Stimulated activated CD4-positive, alpha-beta T cell treated with anti-CD3 and anti-CD28 coated beads, Interleukin-15, amount 100 ng/mL, for 48 hours (primary cell): Measurements from ENCODE around the gene ANGEL2.

Experiments used
- DNase-seq, 2 donors: peaks; one replicate each; pipeline ENCODE4 v3.0.0-alpha.2; 2020; ENCODE audit warnings: low read depth in 2 of 2

ANGEL2 gene

DNA sequence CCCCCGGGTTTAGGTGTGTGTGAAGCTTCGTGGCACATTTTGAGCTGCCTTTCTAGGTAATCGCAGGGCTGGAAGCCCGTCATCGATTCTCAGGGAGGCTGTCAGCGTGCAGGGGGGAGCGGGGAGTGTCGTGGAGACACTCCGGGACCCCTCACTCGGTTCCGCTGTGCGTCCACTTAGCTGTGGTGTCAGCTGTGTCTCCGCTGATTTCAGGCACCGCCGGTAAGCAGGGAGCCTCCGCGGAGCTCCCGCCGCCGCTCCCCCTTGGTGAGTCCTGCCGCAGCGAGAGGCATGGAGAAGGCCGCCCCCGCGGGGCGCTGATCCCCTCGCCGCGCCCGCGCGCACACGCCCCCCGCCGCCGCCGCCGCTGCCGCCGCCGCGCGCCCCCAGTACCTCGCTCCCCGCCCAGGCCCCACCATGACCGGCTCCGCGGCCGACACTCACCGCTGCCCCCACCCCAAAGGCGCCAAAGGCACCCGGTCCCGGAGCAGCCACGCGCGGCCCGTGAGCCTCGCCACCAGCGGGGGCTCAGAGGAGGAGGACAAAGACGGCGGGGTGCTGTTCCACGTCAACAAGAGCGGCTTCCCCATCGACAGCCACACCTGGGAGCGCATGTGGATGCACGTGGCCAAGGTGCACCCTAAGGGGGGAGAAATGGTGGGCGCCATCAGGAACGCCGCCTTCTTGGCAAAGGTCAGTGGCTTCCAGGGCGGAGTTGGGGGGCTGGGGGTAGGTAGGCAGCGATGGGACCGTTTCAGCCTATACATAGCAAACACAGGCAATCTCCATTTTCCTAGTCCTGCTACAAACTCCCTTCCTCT is 64.3 kb downstream of the ANGEL2 start:
- DNase-seq, result no peak

DNA sequence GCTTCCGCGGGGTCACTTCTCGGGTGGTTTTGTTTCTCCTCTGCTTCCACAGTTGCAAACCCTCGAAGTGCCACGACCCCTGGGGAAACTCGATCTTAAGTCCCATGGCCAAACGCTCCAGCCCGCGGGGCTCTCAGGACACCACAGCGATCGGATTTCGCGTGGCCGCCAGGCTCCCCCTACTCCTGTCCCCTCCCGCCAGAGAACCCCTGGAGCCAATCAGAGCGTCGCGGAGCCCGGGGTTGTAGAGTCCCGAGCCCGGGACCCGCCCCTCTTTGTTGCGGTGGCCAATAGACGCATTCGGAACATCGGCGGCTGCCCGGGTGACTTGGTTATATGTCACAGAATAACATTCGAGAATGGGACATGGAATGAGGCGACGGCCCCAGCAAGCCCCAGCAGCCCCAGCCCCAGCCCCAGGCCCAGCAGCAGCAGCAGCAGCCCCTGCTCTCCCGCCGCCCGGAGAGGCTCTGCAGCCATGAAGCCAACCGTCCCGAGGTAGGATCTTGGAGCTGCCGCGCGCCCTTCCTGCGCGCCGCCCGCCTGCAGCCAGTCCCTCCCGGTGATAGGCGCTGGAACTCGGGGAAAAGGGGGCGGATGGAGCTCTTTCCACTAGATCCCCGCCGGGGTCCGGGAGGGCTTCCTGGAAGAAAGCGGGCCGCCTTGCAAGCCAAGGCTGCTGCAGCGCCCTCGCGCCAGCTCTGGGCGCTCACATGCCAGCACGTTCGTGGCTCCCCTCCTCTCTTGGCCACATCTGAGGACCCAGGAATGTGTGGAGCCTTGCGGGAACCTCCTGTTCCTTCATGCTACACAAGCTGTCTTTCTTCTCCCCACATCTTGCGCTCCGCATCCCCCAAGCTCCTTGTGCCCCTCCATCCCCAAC is 65.2 kb downstream of the ANGEL2 start, which contains the start of gene VASH2:
Gene VASH2, plus strand, starts transcription at position 299 of the 883 bp plus-strand sequence. CDS start 1,002 bp downstream, outside the sequence.
- DNase-seq, result peak; percentile 47 to 55

DNA sequence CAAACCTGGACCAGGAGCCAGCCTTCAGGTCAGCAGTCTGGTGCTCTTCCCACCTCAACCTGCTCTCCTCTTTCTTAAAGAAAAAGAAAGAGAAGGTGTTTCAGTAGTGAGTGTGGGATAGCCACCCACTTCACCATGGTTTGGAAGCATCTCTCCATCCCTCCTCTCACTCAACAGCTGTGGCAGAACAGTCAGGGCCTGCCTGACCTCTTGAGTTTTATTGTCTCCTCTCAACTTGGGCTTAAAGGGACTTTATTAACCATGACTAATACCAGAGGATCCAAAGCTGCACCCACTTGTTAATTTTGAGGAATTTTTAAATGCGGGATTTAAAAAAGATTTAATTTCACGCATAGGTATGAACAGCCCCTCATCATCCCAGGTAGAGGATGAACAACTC is 65.9 kb downstream of the ANGEL2 start:
- DNase-seq, result no peak

DNA sequence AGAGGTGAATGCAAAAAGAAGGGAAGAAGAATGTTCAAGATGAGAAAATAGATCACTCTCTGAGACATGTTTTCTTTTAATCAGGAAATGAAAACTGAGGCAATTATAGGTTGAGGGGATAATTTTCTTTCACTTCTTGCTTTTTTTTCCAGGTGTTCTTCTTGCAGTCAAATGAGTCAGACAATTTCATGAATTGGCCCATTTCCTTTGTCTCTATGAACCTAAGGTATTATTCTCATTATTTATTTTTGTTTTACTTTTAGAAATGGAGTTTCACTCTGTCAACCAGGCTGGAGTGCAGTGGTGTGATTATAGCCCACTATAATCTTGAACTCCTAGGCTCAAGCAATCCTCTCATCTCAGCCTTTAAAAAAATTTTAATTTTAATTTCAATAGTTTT is 68.8 kb downstream of the ANGEL2 start:
- no peak for DNase-seq

DNA sequence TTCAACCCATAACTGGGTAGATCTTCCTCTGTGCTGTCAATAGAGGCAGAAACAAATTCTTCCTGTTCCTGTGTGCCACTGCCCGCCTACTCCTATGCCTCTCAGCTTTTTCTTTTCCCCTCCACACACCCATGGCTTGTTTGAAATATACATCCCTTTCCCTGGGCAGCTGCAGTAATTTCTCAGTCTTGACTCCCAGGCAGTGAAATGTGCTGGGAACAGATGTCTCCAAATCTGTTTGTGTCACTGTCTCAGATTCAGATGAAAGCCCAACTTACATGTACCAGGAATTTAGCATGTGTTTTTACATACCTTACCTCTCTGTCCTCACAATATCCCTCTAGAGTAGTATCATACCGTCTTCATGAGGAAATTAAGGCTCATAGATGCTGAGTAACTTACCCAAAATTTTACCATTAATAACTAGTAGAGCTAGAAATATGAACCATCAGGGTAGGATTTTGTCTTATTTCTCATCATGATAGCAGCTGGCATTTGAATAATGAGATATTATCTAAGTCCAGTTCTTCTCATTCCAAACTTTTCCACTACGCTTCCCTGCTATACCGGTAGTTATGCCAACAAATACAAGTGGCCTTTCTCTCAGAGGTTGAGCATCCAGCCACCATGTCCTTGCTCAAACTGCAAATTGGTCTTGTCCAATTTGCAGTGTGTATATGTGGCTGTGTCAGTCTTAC is 70.1 kb downstream of the ANGEL2 start:
- no peak for DNase-seq

DNA sequence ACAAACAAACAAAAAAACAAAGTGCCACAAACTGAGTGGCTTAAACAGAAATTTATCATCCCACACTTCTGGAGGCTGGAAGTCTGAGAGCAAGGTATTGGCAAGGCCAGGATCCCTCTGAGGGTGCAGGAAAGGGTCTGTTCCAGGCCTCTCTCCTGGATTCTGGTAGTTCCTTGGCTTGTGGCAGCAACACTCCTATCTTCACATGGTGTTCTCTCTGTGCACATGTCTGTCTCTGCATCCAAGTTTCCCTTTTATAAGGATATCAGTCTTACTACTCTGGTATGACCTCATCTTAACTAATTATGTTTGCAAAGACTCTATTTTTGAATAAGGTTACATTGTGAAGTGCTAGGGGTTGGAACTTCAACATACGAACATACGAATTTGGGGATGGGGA is 70.6 kb downstream of the ANGEL2 start:
- DNase-seq, result no peak

DNA sequence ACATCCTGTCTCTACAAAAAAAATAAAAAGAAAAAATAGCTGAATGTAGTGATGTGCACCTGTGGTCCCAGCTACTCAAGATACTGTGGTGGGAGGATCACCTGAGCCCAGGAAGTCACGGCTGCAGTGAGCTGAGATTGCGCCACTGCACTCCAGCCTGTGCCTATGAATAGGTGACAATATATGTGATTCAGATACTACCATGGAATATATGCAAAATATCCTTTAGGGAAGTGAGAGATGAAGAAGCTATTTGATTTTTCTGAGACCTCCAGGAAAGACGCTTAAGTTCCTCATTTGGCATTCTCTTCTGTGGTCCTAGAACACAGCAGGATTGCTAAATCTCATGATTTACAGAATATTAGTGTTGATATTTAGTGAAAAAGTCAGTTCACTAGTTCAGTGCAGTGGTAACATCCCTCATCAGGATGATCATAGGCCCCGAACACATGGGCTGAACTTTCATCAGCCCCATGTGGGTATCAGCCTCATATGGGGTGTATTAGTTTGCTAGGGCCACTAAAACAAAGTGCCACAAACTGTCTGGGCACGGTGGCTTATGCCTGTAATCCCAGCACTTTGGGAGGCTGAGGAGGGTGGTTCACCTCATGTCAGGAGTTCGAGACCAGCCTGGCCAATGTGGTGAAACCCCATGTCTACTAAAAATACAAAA is 71.3 kb downstream of the ANGEL2 start:
- DNase-seq, result no peak

DNA sequence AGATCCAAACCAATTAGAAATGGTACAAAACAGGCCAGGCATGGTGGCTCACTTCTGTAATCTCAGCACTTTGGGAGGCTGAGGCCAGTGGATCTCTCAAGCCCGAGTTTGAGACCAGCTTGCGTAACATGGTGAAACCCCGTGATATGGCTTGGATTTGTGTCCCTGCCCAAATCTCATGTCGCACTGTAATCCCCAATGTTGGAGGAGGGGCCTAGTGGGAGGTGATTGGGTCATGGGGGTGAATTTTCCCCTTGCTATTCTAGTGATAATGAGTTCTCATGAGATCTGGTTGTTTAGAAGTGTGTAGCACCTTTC is 72.3 kb downstream of the ANGEL2 start:
- DNase-seq, result no peak

DNA sequence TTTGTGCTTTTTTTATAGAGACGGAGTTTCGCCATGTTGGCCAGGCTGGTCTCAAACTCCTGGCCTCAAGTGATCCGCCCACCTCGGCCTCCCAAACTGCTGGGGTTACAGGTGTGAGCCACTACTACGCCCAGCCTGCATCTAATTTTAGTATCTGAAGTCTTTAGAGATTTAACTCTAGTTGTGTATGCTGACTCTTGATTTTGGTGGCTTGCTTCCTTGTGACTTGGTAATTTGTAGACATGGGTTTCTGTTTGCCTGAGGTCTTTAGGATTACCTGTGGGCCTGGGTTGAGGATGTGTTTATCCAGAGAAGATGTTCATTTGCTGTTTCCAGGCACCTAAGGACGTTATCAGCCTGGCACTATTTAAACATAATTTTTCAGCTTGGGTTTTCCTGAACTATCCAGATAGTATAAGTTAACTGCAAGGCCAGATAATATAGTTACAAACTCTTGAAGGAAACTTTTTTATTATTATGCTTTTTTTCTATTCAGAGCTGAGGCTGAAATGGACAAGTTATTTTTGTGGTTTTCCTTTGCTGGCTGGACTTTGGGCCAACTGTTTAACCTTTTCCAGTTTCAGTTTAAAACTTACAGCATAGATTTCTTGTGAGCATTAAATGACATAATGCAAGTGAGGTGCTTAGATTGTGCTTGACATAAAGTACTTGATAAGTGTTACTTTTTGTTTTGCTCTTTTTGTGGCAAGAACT is 72.8 kb downstream of the ANGEL2 start:
- DNase-seq, result no peak
